Breast epithelium (tissue), 4 donors: ENCODE results near the gene ADAMTS2. TPM values are rescaled to one million over a fixed set of nuclear protein-coding genes. Genes with fewer than 3 reads are reported as not detected.

ENCODE experiments used
- DNase-seq, 2 donors: peaks; one replicate each; pipeline ENCODE4 v3.0.0-alpha.2; 2019; ENCODE audit warnings: low spot score in 2 of 2
- H3K27ac ChIP-seq, 2 donors: fragments of 200-600 bp; sonication (generic) in 1 of 2; one replicate each; pipeline ENCODE4 v1.5.1; 2016 to 2019; ENCODE audit warnings: mild to moderate bottlenecking in 1 of 2
- H3K27me3 ChIP-seq, 2 donors: fragments of 200-600 bp; sonication (generic) in 1 of 2; one replicate each; pipeline versions ENCODE4 v1.5.1 to v1.6.0; 2017 to 2019; ENCODE audit warnings: control low read depth in 1 of 2, mild to moderate bottlenecking in 1 of 2
- H3K36me3 ChIP-seq: fragments of 200-600 bp; one replicate; pipeline ENCODE4 v1.5.1; 2019
- H3K4me1 ChIP-seq, 2 donors: fragments of 200-600 bp; sonication (generic); one replicate each; pipeline ENCODE4 v1.5.1; 2016 to 2019; ENCODE audit warnings: control low read depth in 1 of 2
- H3K4me3 ChIP-seq, 3 donors: fragments of 200-600 bp; sonication (generic); 1 replicate in 2 of 3; 2 replicates in 1 of 3; pipeline ENCODE4 v1.5.1; 2016 to 2019; ENCODE audit warnings: mild to moderate bottlenecking in 3 of 3, moderate library complexity in 2 of 3
- H3K9me3 ChIP-seq, 2 donors: fragments of 200-600 bp; sonication (generic) in 1 of 2; one replicate each; pipeline ENCODE4 v1.5.1; 2016 to 2019; ENCODE audit warnings: control low read depth in 1 of 2
- CTCF ChIP-seq, 3 donors: fragments of 450-650 bp; IDR thresholded peaks; one replicate each; pipeline ENCODE4 v1.5.1; 2016 to 2017; ENCODE audit warnings: antibody characterized with exemption in 3 of 3, mild to moderate bottlenecking in 3 of 3, moderate library complexity in 3 of 3
- POLR2A ChIP-seq: fragments of 450-650 bp; IDR thresholded peaks from one replicate; pipeline ENCODE4 v1.6.1; 2016; ENCODE audit warnings: antibody characterized with exemption, mild to moderate bottlenecking, moderate library complexity
- POLR2AphosphoS5 ChIP-seq, 3 donors: sonication (generic); formaldehyde crosslinking; IDR thresholded peaks; one replicate each; pipeline ENCODE4 v1.6.1; 2017; ENCODE audit warnings: antibody characterized with exemption in 3 of 3
- intact Hi-C: fragments of 100-400 bp; cut with DNase I; formaldehyde crosslinking; loops from one replicate; pipeline ENCODE4 v1.15.1; 2023; ENCODE audit warnings: low total_unique reads
- total RNA-seq, 3 donors: library from RNA; depleted of rRNA; stranded (reverse); fragments of >200 nt; gene quantifications; one replicate each; pipeline ENCODE4 v1.1.0, GENCODE V29; 2016

The ADAMTS2 gene
- total RNA-seq, 3 donors from 2014 or later, result 11.3 to 51.8 (median 19.7) TPM

- intact Hi-C loops, result no loop called here
- TF ChIP-seq CTCF (IDR thresholded peaks at IDR 0.05), result no peak
- TF ChIP-seq POLR2A, result no peak
- TF ChIP-seq POLR2AphosphoS5 (IDR thresholded peaks at IDR 0.05), result no peak
- Histone ChIP-seq H3K27me3 (peaks cover 0 to 4% of the 10 kb centered on the region in 2 donors), H3K9me3 (no peaks in the 10 kb centered on the region), H3K4me3 (peak overlapping the region in 2 of 3 donors; percentile 15 to 41), H3K36me3 (no peaks in the 10 kb centered on the region), H3K4me1 (no peaks in the 10 kb centered on the region), H3K27ac (no peak overlapping the region)
- DNase-seq, result no peak
These were observed 8.1 kb downstream of the ADAMTS2 start for GRCh38 chr5:179336871-179337795.

- Histone ChIP-seq H3K36me3 (no peaks in the 10 kb centered on the region), H3K9me3 (no peaks in the 10 kb centered on the region), H3K4me3 (peak overlapping the region in 2 of 3 donors; percentile 15 to 41), H3K4me1 (no peaks in the 10 kb centered on the region), H3K27me3 (no peaks in the 10 kb centered on the region), H3K27ac (peak overlapping the region in 1 of 2 donors; percentile 32)
- TF ChIP-seq POLR2AphosphoS5 (IDR thresholded peaks at IDR 0.05) (no peak), CTCF (IDR thresholded peaks at IDR 0.05) (no peak), POLR2A (no peak)
- DNase-seq, result no peak
- intact Hi-C loops, result no loop called here
These were observed 9.0 kb downstream of the ADAMTS2 start for GRCh38 chr5:179336126-179336870.

- intact Hi-C loops, result no loop called here
- Histone ChIP-seq H3K4me1 (no peaks in the 10 kb centered on the region), H3K36me3 (no peaks in the 10 kb centered on the region), H3K4me3 (no peak overlapping the region), H3K27ac (no peak overlapping the region), H3K9me3 (no peaks in the 10 kb centered on the region), H3K27me3 (no peaks in the 10 kb centered on the region)
- TF ChIP-seq CTCF (IDR thresholded peaks at IDR 0.05) (no peak), POLR2A (no peak), POLR2AphosphoS5 (IDR thresholded peaks at IDR 0.05) (no peak)
- no peak for DNase-seq
These were observed 11.2 kb downstream of the ADAMTS2 start for GRCh38 chr5:179333796-179334761.

- no peak for DNase-seq
- Histone ChIP-seq H3K36me3 (no peaks in the 10 kb centered on the region), H3K9me3 (no peaks in the 10 kb centered on the region), H3K4me3 (no peak overlapping the region), H3K27me3 (no peaks in the 10 kb centered on the region), H3K27ac (no peak overlapping the region), H3K4me1 (no peaks in the 10 kb centered on the region)
- TF ChIP-seq CTCF (IDR thresholded peaks at IDR 0.05) (no peak), POLR2A (no peak), POLR2AphosphoS5 (IDR thresholded peaks at IDR 0.05) (no peak)
- intact Hi-C loops, result no loop called here
These were observed 12.4 kb downstream of the ADAMTS2 start for GRCh38 chr5:179332741-179333290.
